ENCODE measurements around the gene OSBP.

DNA sequence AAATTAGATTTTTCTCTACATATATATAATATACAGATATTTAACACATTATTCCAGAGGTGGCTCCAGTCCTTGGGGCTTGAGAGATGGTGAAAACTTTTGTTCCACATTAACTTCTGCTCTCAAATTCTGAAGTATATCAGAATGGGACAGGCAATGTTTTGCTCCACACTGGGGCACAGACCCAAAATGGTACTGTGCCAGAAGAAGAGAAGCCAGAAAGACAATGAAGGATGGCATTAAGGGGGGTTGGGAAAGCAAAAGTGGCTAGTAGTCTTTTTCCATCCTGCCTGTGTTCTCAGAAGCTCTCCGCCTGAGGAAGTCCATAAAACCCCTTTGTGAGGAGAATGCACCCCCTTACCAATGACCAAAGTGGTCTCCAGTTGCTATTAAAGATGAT lies 40.1 kb downstream of the OSBP start:
- TF ChIP-seq CTCF (conservative IDR thresholded peaks at IDR 0.05; ENCODE audit: low read depth, low read length) (no peak), EZH2 (IDR thresholded peaks at IDR 0.05; ENCODE audit: low read length, unreplicated experiment) (no peak), EZH2phosphoT487 (IDR thresholded peaks at IDR 0.05; ENCODE audit: borderline replicate concordance, low read length) (no peak)
